ENCODE results near the gene GYPE.
"Not testable (repeated sequence)": the region's sequence is repeated elsewhere in the genome, so short reads cannot be mapped to it uniquely, and the experiment has no call there.

GRCh38 chr4:143869925-143870324, 35.4 kb downstream of the GYPE start:
- TF ChIP-seq CTCF, POLR2A (IDR thresholded peaks at IDR 0.05): not testable (repeated sequence)

Measured in Peyer's patch (tissue), 4 donors.